ENCODE measurements around the gene TMEM61.

TMEM61 gene

DNA sequence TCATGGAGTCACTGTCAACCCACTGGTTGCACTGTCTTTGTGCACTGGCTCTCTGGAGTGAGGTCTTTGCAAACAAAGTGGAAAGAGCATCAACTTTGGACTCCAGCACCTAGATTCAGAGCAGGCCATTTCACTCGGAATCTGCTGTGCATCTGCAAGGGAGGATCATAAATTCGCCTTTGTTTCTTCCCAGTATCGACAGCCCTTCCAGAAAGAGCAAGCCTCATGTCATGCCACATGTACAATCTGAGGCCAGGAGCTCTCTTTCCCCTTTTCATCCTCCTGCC lies 58.1 kb downstream of the TMEM61 start:
- ChIA-PET POLR2A (no interaction called here), CTCF (no interaction called here)
- DNase-seq (ENCODE audit: extremely low spot score), result no peak
- TF ChIP-seq, protein P1, sequence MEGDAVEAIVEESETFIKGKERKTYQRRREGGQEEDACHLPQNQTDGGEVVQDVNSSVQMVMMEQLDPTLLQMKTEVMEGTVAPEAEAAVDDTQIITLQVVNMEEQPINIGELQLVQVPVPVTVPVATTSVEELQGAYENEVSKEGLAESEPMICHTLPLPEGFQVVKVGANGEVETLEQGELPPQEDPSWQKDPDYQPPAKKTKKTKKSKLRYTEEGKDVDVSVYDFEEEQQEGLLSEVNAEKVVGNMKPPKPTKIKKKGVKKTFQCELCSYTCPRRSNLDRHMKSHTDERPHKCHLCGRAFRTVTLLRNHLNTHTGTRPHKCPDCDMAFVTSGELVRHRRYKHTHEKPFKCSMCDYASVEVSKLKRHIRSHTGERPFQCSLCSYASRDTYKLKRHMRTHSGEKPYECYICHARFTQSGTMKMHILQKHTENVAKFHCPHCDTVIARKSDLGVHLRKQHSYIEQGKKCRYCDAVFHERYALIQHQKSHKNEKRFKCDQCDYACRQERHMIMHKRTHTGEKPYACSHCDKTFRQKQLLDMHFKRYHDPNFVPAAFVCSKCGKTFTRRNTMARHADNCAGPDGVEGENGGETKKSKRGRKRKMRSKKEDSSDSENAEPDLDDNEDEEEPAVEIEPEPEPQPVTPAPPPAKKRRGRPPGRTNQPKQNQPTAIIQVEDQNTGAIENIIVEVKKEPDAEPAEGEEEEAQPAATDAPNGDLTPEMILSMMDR (IDR thresholded peaks at IDR 0.05; ENCODE audit: control extremely low read depth, extremely low read depth, low read depth, missing control alignments), result no peak

DNA sequence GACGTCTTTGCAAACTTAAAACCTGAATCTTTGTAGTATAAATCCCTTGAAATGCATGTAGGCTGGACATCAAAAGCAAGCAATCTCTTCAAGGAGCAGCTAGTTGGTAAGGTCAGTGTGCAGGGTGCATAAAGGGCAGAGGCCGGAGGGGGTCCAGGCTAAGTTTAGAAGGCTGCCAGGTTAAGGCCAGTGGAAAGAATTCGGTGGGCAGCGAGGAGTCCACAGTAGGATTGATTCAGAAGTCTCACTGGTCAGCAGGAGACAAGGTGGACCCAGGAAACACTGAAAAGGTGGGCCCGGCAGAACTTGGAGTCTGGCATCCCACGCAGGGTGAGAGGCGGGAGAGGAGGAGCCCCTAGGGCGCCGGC lies 58.5 kb downstream of the TMEM61 start:
- no peak for DNase-seq (ENCODE audit: extremely low spot score)
- POLR2A ChIA-PET, result no interaction called here
- TF ChIP-seq, protein P1 (IDR thresholded peaks at IDR 0.05; ENCODE audit: control extremely low read depth, extremely low read depth, low read depth, missing control alignments), result no peak

DNA sequence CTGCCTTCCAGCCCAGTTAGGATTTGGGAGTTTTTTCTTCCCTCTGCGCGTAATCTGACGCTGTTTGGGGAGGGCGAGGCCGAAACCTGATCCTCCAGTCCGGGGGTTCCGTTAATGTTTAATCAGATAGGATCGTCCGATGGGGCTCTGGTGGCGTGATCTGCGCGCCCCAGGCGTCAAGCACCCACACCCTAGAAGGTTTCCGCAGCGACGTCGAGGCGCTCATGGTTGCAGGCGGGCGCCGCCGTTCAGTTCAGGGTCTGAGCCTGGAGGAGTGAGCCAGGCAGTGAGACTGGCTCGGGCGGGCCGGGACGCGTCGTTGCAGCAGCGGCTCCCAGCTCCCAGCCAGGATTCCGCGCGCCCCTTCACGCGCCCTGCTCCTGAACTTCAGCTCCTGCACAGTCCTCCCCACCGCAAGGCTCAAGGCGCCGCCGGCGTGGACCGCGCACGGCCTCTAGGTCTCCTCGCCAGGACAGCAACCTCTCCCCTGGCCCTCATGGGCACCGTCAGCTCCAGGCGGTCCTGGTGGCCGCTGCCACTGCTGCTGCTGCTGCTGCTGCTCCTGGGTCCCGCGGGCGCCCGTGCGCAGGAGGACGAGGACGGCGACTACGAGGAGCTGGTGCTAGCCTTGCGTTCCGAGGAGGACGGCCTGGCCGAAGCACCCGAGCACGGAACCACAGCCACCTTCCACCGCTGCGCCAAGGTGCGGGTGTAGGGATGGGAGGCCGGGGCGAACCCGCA lies 59.1 kb downstream of the TMEM61 start, which contains the start of gene PCSK9:
TSS of gene PCSK9 (plus strand) at position 207 of the 741 bp plus-strand sequence. CDS start at position 497, 290 bp downstream.
- TF ChIP-seq, protein P1 (IDR thresholded peaks at IDR 0.05; ENCODE audit: control extremely low read depth, extremely low read depth, low read depth, missing control alignments), result no peak
- ChIA-PET POLR2A (no interaction called here), CTCF (interaction anchor here (0.9 kb wide), 1 partner anchor 17 kb away, joined by 3 read pairs; no protein-coding TSS in a partner anchor)
- no peak for DNase-seq (ENCODE audit: extremely low spot score)

More for the DNA sequence above, 58.5 kb downstream of the TMEM61 start:
- CTCF ChIA-PET, result interaction anchor here (0.9 kb wide), 1 partner anchor 17 kb away, joined by 3 read pairs; no protein-coding TSS in a partner anchor

DNA sequence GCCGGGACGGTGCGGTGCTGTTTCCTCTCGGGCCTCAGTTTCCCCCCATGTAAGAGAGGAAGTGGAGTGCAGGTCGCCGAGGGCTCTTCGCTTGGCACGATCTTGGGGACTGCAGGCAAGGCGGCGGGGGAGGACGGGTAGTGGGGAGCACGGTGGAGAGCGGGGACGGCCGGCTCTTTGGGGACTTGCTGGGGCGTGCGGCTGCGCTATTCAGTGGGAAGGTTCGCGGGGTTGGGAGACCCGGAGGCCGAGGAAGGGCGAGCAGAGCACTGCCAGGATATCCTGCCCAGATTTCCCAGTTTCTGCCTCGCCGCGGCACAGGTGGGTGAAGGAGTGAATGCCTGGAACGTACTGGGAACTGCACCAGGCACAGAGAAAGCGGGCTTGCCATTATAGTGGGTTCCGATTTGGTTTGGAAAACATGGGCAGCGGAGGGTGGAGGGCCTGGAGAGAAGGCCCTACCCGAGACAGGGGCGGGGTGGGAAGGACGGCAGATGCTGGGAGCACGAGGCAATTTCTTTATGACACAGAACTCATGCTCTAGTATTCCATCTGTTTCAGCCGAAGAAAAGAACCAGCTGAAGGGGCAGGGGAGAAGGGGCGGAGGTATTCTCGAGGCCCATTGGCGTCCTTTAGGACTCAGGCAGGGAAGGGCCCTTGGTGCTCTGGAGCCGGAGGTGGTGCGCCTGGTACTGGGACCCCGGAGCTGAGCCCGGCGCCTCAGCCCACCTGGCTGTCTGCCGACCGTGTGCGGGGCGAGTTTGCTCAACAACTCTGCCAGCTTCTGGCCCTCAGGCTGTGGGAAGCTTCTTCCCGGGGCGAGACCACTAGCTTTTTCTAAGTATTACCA lies 59.9 kb downstream of the TMEM61 start:
- no peak for DNase-seq (ENCODE audit: extremely low spot score)
- TF ChIP-seq, protein P1 (IDR thresholded peaks at IDR 0.05; ENCODE audit: control extremely low read depth, extremely low read depth, low read depth, missing control alignments), result no peak
- POLR2A ChIA-PET, result no interaction called here
- CTCF ChIA-PET, result interaction anchor here (0.9 kb wide), 1 partner anchor 18 kb away, joined by 3 read pairs; no protein-coding TSS in a partner anchor

DNA sequence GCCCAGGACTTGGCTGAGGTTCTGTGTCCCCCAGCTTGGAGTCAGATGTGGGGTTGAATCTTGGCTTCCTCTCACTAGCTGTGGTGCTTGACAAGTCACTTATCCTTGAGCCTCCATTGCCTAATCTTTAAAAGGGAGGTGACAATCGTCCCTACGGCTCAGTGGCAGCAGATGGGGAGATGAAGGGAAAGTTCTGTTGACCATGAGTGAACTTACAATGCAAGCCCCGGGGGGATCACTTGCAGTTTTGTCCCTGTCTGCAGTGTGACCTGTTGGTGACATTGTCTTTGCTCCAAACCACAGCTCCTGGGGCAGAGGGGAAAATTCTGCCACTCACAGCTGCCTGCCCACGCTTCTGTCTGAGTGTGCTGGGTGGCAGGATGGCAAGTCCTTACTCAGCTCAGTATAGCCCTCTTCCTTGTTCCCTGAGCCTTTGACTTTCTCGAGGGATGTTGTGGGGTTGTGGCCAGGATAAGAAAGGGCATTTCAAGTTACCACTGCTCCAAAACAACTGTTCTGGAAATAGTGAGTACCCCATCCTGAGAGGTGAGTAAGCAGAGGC lies 60.6 kb downstream of the TMEM61 start:
- ChIA-PET CTCF (interaction anchor here (1.9 kb wide), 1 partner anchor 96 kb away, joined by 5 read pairs; no protein-coding TSS in a partner anchor), POLR2A (no interaction called here)
- TF ChIP-seq, protein P1 (IDR thresholded peaks at IDR 0.05; ENCODE audit: control extremely low read depth, extremely low read depth, low read depth, missing control alignments), result no peak
- no peak for DNase-seq (ENCODE audit: extremely low spot score)

DNA sequence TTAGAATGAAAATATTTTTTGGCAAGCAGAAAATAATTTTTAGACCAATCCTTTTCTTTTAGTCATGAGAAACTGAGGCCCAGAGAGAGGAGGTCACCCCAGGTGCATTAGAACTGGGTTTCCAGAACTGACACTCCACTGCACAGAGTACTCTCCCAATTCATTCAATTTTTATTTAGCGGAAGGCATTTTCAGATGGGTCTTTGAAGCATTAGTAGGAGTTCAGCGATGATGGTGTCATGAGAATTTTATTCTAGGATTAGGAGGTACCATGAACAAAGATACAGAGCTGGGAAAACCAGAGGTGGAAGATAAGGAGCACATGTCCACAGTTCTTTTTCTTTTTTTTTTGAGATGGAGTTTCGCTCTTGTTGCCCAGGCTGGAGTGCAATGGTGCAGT lies 61.2 kb downstream of the TMEM61 start:
- TF ChIP-seq, protein P1 (IDR thresholded peaks at IDR 0.05; ENCODE audit: control extremely low read depth, extremely low read depth, low read depth, missing control alignments), result no peak
- no peak for DNase-seq (ENCODE audit: extremely low spot score)
- CTCF ChIA-PET, result interaction anchor here (1.9 kb wide), 1 partner anchor 97 kb away, joined by 5 read pairs; no protein-coding TSS in a partner anchor
- POLR2A ChIA-PET, result no interaction called here
